KMS-11 (cell line): Measurements from ENCODE around the gene DLG1.

ENCODE experiments used
- H2AFZ ChIP-seq: fragments of 200-600 bp; sonication (generic); 2 replicates; pipeline ENCODE4 v1.6.1; 2016; ENCODE audit warnings: antibody characterized with exemption, mixed run types, low read depth
- H3K27ac ChIP-seq: fragments of 200-600 bp; sonication (generic); 2 replicates; pipeline ENCODE4 v1.6.1; 2016; ENCODE audit warnings: mild to moderate bottlenecking, mixed run types
- H3K27me3 ChIP-seq: fragments of 200-600 bp; sonication (generic); 2 replicates; pipeline ENCODE4 v1.6.1; 2017; ENCODE audit warnings: mild to moderate bottlenecking, low read depth, mixed run types, moderate library complexity; ENCODE audit not compliant: insufficient read depth
- H3K36me3 ChIP-seq: fragments of 200-600 bp; sonication (generic); 2 replicates; pipeline ENCODE4 v1.6.1; 2017; ENCODE audit warnings: mild to moderate bottlenecking, mixed run types; ENCODE audit not compliant: insufficient read depth
- H3K4me1 ChIP-seq: fragments of 200-600 bp; sonication (generic); 2 replicates; pipeline ENCODE4 v1.6.1; 2016; ENCODE audit warnings: mild to moderate bottlenecking, low read depth, mixed run types; ENCODE audit not compliant: poor library complexity, severe bottlenecking
- H3K4me2 ChIP-seq: fragments of 200-600 bp; sonication (generic); 2 replicates; pipeline ENCODE4 v1.7.0; 2016; ENCODE audit warnings: mild to moderate bottlenecking, mixed run types
- H3K4me3 ChIP-seq: fragments of 200-600 bp; sonication (generic); IDR thresholded peaks from 2 replicates; pipeline ENCODE4 v1.6.1; 2017; ENCODE audit warnings: low read depth, low read length, mixed read lengths; ENCODE audit not compliant: insufficient read depth
- H3K79me2 ChIP-seq: fragments of 200-600 bp; sonication (generic); 2 replicates; pipeline ENCODE4 v1.6.1; 2016; ENCODE audit warnings: low read depth, mixed run types; ENCODE audit not compliant: insufficient read depth
- H3K9ac ChIP-seq: fragments of 200-600 bp; sonication (generic); 2 replicates; pipeline ENCODE4 v1.6.1; 2016; ENCODE audit warnings: mild to moderate bottlenecking, mixed run types
- H4K20me1 ChIP-seq: fragments of 200-600 bp; sonication (generic); 2 replicates; pipeline ENCODE4 v1.6.1; 2016; ENCODE audit warnings: mild to moderate bottlenecking, mixed run types; ENCODE audit not compliant: insufficient read depth
- CTCF ChIP-seq: fragments of 200-600 bp; sonication (generic); conservative IDR thresholded peaks from 2 replicates; pipeline ENCODE4 v1.6.1; 2017; ENCODE audit warnings: low read depth, mild to moderate bottlenecking, antibody characterized with exemption, low read length, moderate library complexity, mixed read lengths

DLG1 gene

GRCh38 chr3:197338586-197338985 is 40.2 kb upstream of the DLG1 start:
- Histone ChIP-seq H3K9ac (no peak overlapping the region), H3K4me1 (no peaks in the 10 kb centered on the region), H3K27ac (no peak overlapping the region), H4K20me1 (no peaks in the 10 kb centered on the region), H3K4me2 (no peak overlapping the region), H3K4me3 (no peak overlapping the region), H3K36me3 (no peaks in the 10 kb centered on the region), H3K27me3 (no peaks in the 10 kb centered on the region), H2AFZ (no peak overlapping the region), H3K79me2 (no peaks in the 10 kb centered on the region)
- no peak for TF ChIP-seq CTCF

- H2AFZ ChIP-seq: no peak overlapping the region
- H3K4me1 ChIP-seq: no peaks in the 10 kb centered on the region
- H3K4me3 ChIP-seq: no peak overlapping the region
- no peak overlapping the region for H3K9ac ChIP-seq
- H3K79me2 ChIP-seq: no peaks in the 10 kb centered on the region
- H3K27me3 ChIP-seq: no peaks in the 10 kb centered on the region
- H4K20me1 ChIP-seq: no peaks in the 10 kb centered on the region
- H3K4me2 ChIP-seq: no peak overlapping the region
- no peak for TF ChIP-seq CTCF
- no peaks in the 10 kb centered on the region for H3K36me3 ChIP-seq
- H3K27ac ChIP-seq: no peak overlapping the region
These were observed 39.2 kb upstream of the DLG1 start for GRCh38 chr3:197337656-197338055.

- no peak overlapping the region for H3K27ac ChIP-seq
- no peaks in the 10 kb centered on the region for H3K79me2 ChIP-seq
- no peaks in the 10 kb centered on the region for H3K4me1 ChIP-seq
- H3K4me3 ChIP-seq: no peak overlapping the region
- no peak overlapping the region for H3K9ac ChIP-seq
- no peak for TF ChIP-seq CTCF
- no peak overlapping the region for H3K4me2 ChIP-seq
- no peaks in the 10 kb centered on the region for H3K27me3 ChIP-seq
- no peaks in the 10 kb centered on the region for H3K36me3 ChIP-seq
- no peak overlapping the region for H2AFZ ChIP-seq
- H4K20me1 ChIP-seq: no peaks in the 10 kb centered on the region
These were observed 38.8 kb upstream of the DLG1 start for GRCh38 chr3:197337214-197337613.

- Histone ChIP-seq H3K4me2 (no peak overlapping the region), H3K27me3 (no peaks in the 10 kb centered on the region), H3K79me2 (no peaks in the 10 kb centered on the region), H3K27ac (no peak overlapping the region), H2AFZ (no peak overlapping the region), H3K4me1 (no peaks in the 10 kb centered on the region), H3K4me3 (no peak overlapping the region), H3K9ac (no peak overlapping the region), H4K20me1 (no peaks in the 10 kb centered on the region), H3K36me3 (no peaks in the 10 kb centered on the region)
- TF ChIP-seq CTCF: no peak
These were observed 37.9 kb upstream of the DLG1 start for GRCh38 chr3:197336348-197336747.
